GM12865 (cell line): ENCODE results near the gene FOS.

Source experiments
- DNase-seq: peaks from one replicate; pipeline ENCODE4 v3.0.0; 2010; ENCODE audit warnings: low read depth
- H3K4me3 ChIP-seq: 2 replicates; pipeline ENCODE4 v1.5.1; 2011; ENCODE audit warnings: mild to moderate bottlenecking, low read depth, low read length, control low read depth
- CTCF ChIP-seq: IDR thresholded peaks from 2 replicates; pipeline ENCODE4 v1.5.1; 2011; ENCODE audit warnings: low read length, control low read depth, low read depth, inconsistent platforms; ENCODE audit not compliant: insufficient read depth; ENCODE audit errors: missing control alignments

Gene FOS

GRCh38 chr14:75277008-75277814, 1.4 kb upstream of the FOS start:
- no peak for TF ChIP-seq CTCF
- DNase-seq: peak; percentile 60
- peak overlapping the region; percentile 62 for H3K4me3 ChIP-seq

- no peak for DNase-seq
- TF ChIP-seq CTCF: no peak
- peak overlapping the region; percentile 62 for H3K4me3 ChIP-seq
These were observed 710 bp upstream of the FOS start for GRCh38 chr14:75277815-75278421.

- peak; percentile 15 for DNase-seq
- peak overlapping the region; percentile 62 for H3K4me3 ChIP-seq
- TF ChIP-seq CTCF: no peak
These were observed 630 bp downstream of the FOS start for GRCh38 chr14:75279153-75279762.

- DNase-seq: no peak
- H3K4me3 ChIP-seq: no peak overlapping the region
- no peak for TF ChIP-seq CTCF
These were observed 1.2 kb downstream of the FOS start for GRCh38 chr14:75279763-75280290.

- TF ChIP-seq CTCF: no peak
- no peak for DNase-seq
- H3K4me3 ChIP-seq: no peak overlapping the region
These were observed 1.7 kb downstream of the FOS start for GRCh38 chr14:75280291-75280830.

GRCh38 chr14:75280831-75281653, 2.4 kb downstream of the FOS start:
- H3K4me3 ChIP-seq: no peak overlapping the region
- no peak for DNase-seq
- no peak for TF ChIP-seq CTCF
